Renal cortical epithelial cell (primary cell): Measurements from ENCODE around the gene POF1B. TPM values are rescaled to one million over a fixed set of nuclear protein-coding genes. Genes with fewer than 3 reads are reported as not detected.
A peak's percentile ranks its signal among the peaks of the same experiment; 100 is the strongest.

ENCODE experiments used
- DNase-seq: peaks from one replicate; pipeline ENCODE4 v3.0.0-alpha.2; 2011; ENCODE audit warnings: low read depth
- total RNA-seq: library from RNA; depleted of rRNA; stranded (reverse); fragments of >200 nt; gene quantifications from 2 replicates; pipeline ENCODE4 v1.2.3, GENCODE V29; 2014

POF1B gene
- total RNA-seq, 1 donor from 2014 or later, result 1.3 TPM

GRCh38 chrX:85243761-85244449 lies 135.6 kb downstream of the POF1B start, which contains the start of the genes SATL1 and ZNF711:
Gene SATL1, minus strand, starts transcription at chrX:85243779. Its CDS starts 134,811 bp downstream, at chrX:85108968.
Gene ZNF711, plus strand, starts transcription at chrX:85243991. Its CDS starts 3,582 bp downstream, at chrX:85247573.
- DNase-seq, result peak; percentile 2

- peak; percentile 0 for DNase-seq
Observed at GRCh38 chrX:85243155-85243554, 136.3 kb downstream of the POF1B start.

Other genes starting within 250 kb of the POF1B start
- gene SATL1, start 135.9 kb downstream of the POF1B start, total RNA-seq, result not detected in 2 replicates
- 2.6 and 7.0 TPM in 2 replicates for gene ZNF711, start 135.7 kb downstream of the POF1B start, total RNA-seq